Activated CD8-positive, alpha-beta T cell treated with anti-CD3 and anti-CD28 coated beads, Interleukin-2, amount 10 ng/mL, durations not matched to agents 7 days and 5 days (primary cell): ENCODE measurements around the gene PLCB2. TPM values are rescaled to one million over a fixed set of nuclear protein-coding genes. Genes with fewer than 3 reads are reported as not detected.
A peak's percentile ranks its signal among the peaks of the same experiment; 100 is the strongest.

Source experiments
- ATAC-seq: fragments of 150-1000 bp; cut with Tn5 transposase; one replicate; pipeline ENCODE4 v1.10.0; 2021; ENCODE audit warnings: moderate library complexity
- CTCF ChIA-PET: fragments of 350-600 bp; sonication (Branson Sonifier 250); formaldehyde crosslinking; loops from one replicate; lab custom pipeline; 2021; ENCODE audit warnings: antibody characterized with exemption; lab: Charles Lee
- POLR2A ChIA-PET: fragments of 350-600 bp; sonication (Branson Sonifier 250); formaldehyde crosslinking; loops from one replicate; lab custom pipeline; 2021; ENCODE audit warnings: antibody characterized with exemption; lab: Charles Lee
- DNase-seq: peaks from one replicate; pipeline ENCODE4 v3.0.0-alpha.2; 2020
- H3K27ac Mint-ChIP-seq: one replicate; pipeline ENCODE4 v1.8.0; 2021; ENCODE audit warnings: mild to moderate bottlenecking, mixed read lengths
- H3K27me3 Mint-ChIP-seq: one replicate; pipeline ENCODE4 v1.8.0; 2021; ENCODE audit warnings: low read depth, mixed read lengths
- H3K36me3 Mint-ChIP-seq: one replicate; pipeline ENCODE4 v1.8.0; 2021; ENCODE audit warnings: low read depth, mixed read lengths
- H3K4me1 Mint-ChIP-seq: one replicate; pipeline ENCODE4 v1.8.0; 2021; ENCODE audit warnings: low read depth, mixed read lengths
- H3K4me3 Mint-ChIP-seq: one replicate; pipeline ENCODE4 v1.8.0; 2021; ENCODE audit warnings: mild to moderate bottlenecking, mixed read lengths
- H3K9me3 Mint-ChIP-seq: one replicate; pipeline ENCODE4 v1.8.0; 2022; ENCODE audit warnings: mixed read lengths; ENCODE audit not compliant: insufficient read depth
- total RNA-seq, 2 experiments: library from RNA; stranded (reverse); gene quantifications; one replicate each; pipeline ENCODE4 v1.2.3, GENCODE V29; 2021

PLCB2 gene
- total RNA-seq, 2 experiments from 2014 or later, result 133 to 160 TPM

DNA sequence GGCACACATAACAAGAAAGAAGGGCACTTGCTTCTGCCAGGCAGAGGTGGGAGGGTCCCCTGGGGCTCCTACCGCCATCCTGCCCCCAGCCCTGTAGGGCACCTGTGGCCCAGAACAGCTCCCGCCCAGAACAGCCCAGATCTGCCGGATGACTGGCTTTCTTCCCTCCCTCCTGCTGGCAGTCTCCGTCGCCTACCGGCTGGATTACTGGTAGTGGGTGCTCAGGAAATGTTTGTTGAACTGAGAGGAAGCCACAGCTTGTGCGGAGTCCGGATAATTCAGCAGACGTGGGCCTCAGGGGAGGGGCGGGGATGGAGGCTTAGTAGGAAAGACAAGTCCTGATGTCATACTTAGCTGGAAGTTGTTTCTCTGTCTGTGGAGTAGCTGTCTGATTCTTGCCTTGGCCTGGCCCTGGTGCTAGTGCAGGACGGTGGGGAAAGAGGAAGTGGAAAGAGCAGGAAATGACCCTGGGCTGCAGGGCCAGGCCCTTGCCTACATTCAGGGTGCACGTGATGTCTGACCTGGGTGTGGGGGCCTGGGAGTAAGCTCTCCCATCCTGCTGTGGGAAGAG is 26.3 kb upstream of the PLCB2 start:
- POLR2A ChIA-PET, result interaction anchor here (0.6 to 3.8 kb wide), 2 partner anchors 27 to 717 kb away, joined by 4 to 13 read pairs; partner anchors contain the start of gene PLCB2
- H3K9me3 Mint-ChIP-seq, result no peaks in the 10 kb centered on the region
- no peaks in the 10 kb centered on the region for H3K36me3 Mint-ChIP-seq
- DNase-seq, result peak; percentile 35
- peak; percentile 32 for ATAC-seq
- H3K27ac Mint-ChIP-seq, result peak overlapping the region; percentile 71
- no peak overlapping the region for H3K4me3 Mint-ChIP-seq
- peaks cover 33% of the 10 kb centered on the region for H3K4me1 Mint-ChIP-seq
- no peaks in the 10 kb centered on the region for H3K27me3 Mint-ChIP-seq
- CTCF ChIA-PET, result interaction anchor here (1.0 to 9.3 kb wide), 7 partner anchors 9 to 59 kb away, joined by 3 to 326 read pairs (median 6); partner anchors contain the start of genes DISP2, INAFM2 and PLCB2

DNA sequence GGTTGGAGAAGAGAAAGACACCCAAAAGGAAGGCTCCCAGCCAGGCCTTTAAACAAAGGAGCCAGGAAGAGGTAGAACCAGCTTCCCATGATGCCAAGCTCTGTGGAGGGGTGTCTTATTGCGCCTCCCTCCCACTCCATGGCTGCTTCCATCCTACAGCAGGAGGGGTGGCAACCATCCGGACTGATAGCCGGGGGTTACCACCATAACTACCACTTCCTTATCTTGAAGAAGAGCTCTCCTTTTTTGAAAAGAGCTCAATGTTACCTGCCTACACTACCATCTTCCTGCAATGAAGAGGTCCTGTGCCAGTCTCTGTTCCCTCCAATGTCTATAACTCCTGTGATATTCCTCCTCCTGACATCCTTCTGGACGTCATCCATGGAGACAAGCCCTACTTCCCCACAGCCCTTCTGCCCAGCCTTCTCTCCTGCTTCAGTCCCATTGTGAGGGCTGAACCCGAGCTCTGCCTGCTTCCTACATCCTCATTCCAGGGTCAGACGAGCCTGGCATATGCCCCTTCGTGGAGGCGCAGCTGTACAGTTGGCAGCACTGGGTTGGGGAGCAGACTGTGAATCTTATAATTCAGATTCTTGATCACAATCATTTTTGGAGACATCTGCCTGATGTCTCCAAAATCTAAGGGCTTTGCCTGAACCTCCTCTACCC is 24.5 kb upstream of the PLCB2 start:
- Mint-ChIP-seq H3K36me3 (no peaks in the 10 kb centered on the region), H3K27me3 (no peaks in the 10 kb centered on the region), H3K9me3 (no peaks in the 10 kb centered on the region), H3K27ac (no peak overlapping the region), H3K4me1 (peaks cover 32% of the 10 kb centered on the region), H3K4me3 (no peak overlapping the region)
- ChIA-PET POLR2A (interaction anchor here (0.5 to 1.0 kb wide), 2 partner anchors 9 to 25 kb away, joined by 3 read pairs; partner anchors contain the start of gene PLCB2), CTCF (interaction anchor here (0.6 to 2.9 kb wide), 9 partner anchors 11 to 286 kb away, joined by 3 to 24 read pairs (median 5); partner anchors contain the start of genes INAFM2 and PLCB2)
- no peak for ATAC-seq
- no peak for DNase-seq

DNA sequence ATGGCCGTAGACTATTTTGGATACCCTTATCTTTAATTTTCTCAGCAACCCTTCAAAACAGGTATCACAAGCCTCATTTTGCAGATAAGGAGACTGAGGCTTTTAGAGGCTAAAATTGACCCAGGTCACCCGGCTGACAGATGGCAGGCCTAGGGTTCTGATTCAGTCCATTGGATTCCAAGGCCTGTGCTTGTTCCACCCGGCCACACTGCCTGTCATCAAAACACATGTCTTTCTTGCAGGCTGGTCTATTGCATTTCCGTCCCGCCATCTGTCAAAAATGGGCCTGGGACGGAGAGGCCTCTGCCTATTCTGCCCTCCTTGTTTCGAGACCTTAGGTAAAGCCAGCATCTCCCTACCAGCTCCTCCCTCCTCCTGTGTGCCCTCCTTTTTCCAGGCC is 23.9 kb upstream of the PLCB2 start:
- no peak for ATAC-seq
- Mint-ChIP-seq H3K27me3 (no peaks in the 10 kb centered on the region), H3K4me1 (peaks cover 32% of the 10 kb centered on the region), H3K27ac (no peak overlapping the region), H3K9me3 (no peaks in the 10 kb centered on the region), H3K36me3 (peaks cover under 1% of the 10 kb centered on the region), H3K4me3 (no peak overlapping the region)
- ChIA-PET POLR2A (interaction anchor here (0.5 to 1.0 kb wide), 2 partner anchors 9 to 24 kb away, joined by 3 read pairs; partner anchors contain the start of gene PLCB2), CTCF (interaction anchor here (1.0 to 2.9 kb wide), 7 partner anchors 10 to 114 kb away, joined by 3 to 24 read pairs (median 8); partner anchors contain the start of genes INAFM2 and PLCB2)
- no peak for DNase-seq

GRCh38 chr15:40331026-40331425 is 23.3 kb upstream of the PLCB2 start:
- CTCF ChIA-PET, result interaction anchor here (1.7 to 2.9 kb wide), 4 partner anchors 10 to 52 kb away, joined by 8 to 24 read pairs (median 14); partner anchors contain the start of genes INAFM2 and PLCB2
- H3K4me1 Mint-ChIP-seq, result peaks cover 32% of the 10 kb centered on the region
- DNase-seq, result no peak
- H3K27me3 Mint-ChIP-seq, result no peaks in the 10 kb centered on the region
- H3K36me3 Mint-ChIP-seq, result peaks cover 2% of the 10 kb centered on the region
- ATAC-seq, result no peak
- no peaks in the 10 kb centered on the region for H3K9me3 Mint-ChIP-seq
- no peak overlapping the region for H3K4me3 Mint-ChIP-seq
- POLR2A ChIA-PET, result no interaction called here
- no peak overlapping the region for H3K27ac Mint-ChIP-seq

DNA sequence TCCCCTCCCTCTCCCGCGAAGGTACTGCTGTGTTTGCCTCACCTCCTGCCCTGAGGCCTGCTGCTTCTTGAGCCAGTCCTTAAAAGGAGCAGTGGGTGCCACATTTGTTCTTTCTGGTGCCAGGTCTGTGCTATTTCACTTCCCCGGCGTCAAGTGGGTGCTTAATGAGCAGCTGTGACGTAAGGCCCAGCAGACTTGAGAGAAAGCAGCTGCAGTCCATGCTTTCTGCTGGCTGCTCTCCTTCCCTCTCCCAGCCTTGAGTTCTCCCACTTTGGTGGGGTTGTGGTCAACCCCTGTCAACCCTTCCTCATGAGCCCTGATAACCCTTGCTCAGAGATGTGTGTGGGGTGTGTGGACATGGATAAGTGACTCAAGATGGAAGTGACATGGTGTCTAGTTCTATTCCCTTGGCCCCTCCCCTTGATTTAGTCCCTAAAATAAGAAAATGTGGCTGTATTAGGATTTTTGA is 22.7 kb upstream of the PLCB2 start:
- no peaks in the 10 kb centered on the region for H3K9me3 Mint-ChIP-seq
- ATAC-seq (no peak), DNase-seq (no peak)
- CTCF ChIA-PET, result interaction anchor here (1.1 to 6.5 kb wide), 5 partner anchors 8 to 57 kb away, joined by 3 to 129 read pairs (median 9); partner anchors contain the start of genes CCDC9B and PLCB2
- H3K27me3 Mint-ChIP-seq, result no peaks in the 10 kb centered on the region
- POLR2A ChIA-PET, result no interaction called here
- no peak overlapping the region for H3K27ac Mint-ChIP-seq
- peaks cover 33% of the 10 kb centered on the region for H3K4me1 Mint-ChIP-seq
- H3K4me3 Mint-ChIP-seq, result no peak overlapping the region
- H3K36me3 Mint-ChIP-seq, result peaks cover 2% of the 10 kb centered on the region

GRCh38 chr15:40329804-40330203 is 22.1 kb upstream of the PLCB2 start:
- ATAC-seq (no peak), DNase-seq (no peak)
- Mint-ChIP-seq H3K36me3 (peaks cover 7% of the 10 kb centered on the region), H3K9me3 (no peaks in the 10 kb centered on the region), H3K4me3 (no peak overlapping the region), H3K27ac (no peak overlapping the region), H3K4me1 (peaks cover 37% of the 10 kb centered on the region), H3K27me3 (peaks cover 3% of the 10 kb centered on the region)
- ChIA-PET POLR2A (no interaction called here), CTCF (interaction anchor here (1.1 to 6.5 kb wide), 4 partner anchors 9 to 56 kb away, joined by 3 to 129 read pairs (median 6); partner anchors contain the start of genes CCDC9B and PLCB2)

DNA sequence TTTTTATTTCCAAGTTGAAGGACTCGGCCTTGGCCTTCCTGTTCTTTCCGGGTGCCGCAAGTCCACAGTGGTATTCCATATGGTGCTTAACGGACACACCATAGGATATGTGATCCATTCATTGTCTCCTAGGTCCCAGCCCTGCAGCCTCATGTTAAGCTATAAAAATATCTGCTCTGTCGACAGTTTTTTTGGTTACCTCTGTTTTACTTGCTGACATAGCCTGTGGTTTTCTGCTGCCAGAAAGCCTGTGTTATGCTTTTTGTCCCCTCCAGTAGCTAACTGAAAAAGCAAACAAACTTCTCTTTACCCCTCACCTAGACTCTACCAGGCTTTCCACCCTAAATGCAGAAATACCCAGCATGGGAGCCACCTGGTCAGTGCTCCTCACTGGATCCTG is 21.0 kb upstream of the PLCB2 start:
- DNase-seq (no peak), ATAC-seq (no peak)
- Mint-ChIP-seq H3K4me1 (peaks cover 28% of the 10 kb centered on the region), H3K36me3 (peaks cover 7% of the 10 kb centered on the region), H3K4me3 (no peak overlapping the region), H3K9me3 (no peaks in the 10 kb centered on the region), H3K27me3 (peaks cover 3% of the 10 kb centered on the region), H3K27ac (no peak overlapping the region)
- ChIA-PET CTCF (interaction anchor here (0.9 to 6.5 kb wide), 9 partner anchors 8 to 94 kb away, joined by 3 to 129 read pairs (median 9); partner anchors contain the start of genes CCDC9B and PLCB2), POLR2A (interaction anchor here (0.7 to 1.5 kb wide), 2 partner anchors 21 to 29 kb away, joined by 3 to 5 read pairs; partner anchors contain the start of gene PLCB2)

GRCh38 chr15:40328176-40328575 is 20.4 kb upstream of the PLCB2 start:
- ChIA-PET POLR2A (interaction anchor here (1.5 to 2.1 kb wide), 2 partner anchors 20 to 241 kb away, joined by 5 read pairs; partner anchors contain the start of genes PLCB2 and RPUSD2), CTCF (interaction anchor here (0.9 to 6.5 kb wide), 9 partner anchors 7 to 94 kb away, joined by 3 to 129 read pairs (median 9); partner anchors contain the start of genes CCDC9B and PLCB2)
- Mint-ChIP-seq H3K4me3 (no peak overlapping the region), H3K27me3 (peaks cover 3% of the 10 kb centered on the region), H3K36me3 (peaks cover 7% of the 10 kb centered on the region), H3K27ac (no peak overlapping the region), H3K4me1 (peaks cover 25% of the 10 kb centered on the region), H3K9me3 (no peaks in the 10 kb centered on the region)
- ATAC-seq (no peak), DNase-seq (no peak)

GRCh38 chr15:40327457-40327856 is 19.7 kb upstream of the PLCB2 start:
- no peak for DNase-seq
- H3K27ac Mint-ChIP-seq, result no peak overlapping the region
- ChIA-PET CTCF (interaction anchor here (1.2 to 6.5 kb wide), 8 partner anchors 11 to 96 kb away, joined by 3 to 129 read pairs (median 8); partner anchors contain the start of genes CCDC9B and PLCB2), POLR2A (interaction anchor here (1.0 to 2.1 kb wide), 2 partner anchors 164 to 242 kb away, joined by 3 to 5 read pairs; partner anchors contain the start of gene RPUSD2)
- H3K4me3 Mint-ChIP-seq, result no peak overlapping the region
- peaks cover 7% of the 10 kb centered on the region for H3K36me3 Mint-ChIP-seq
- peaks cover 3% of the 10 kb centered on the region for H3K27me3 Mint-ChIP-seq
- ATAC-seq, result no peak
- no peaks in the 10 kb centered on the region for H3K9me3 Mint-ChIP-seq
- peaks cover 28% of the 10 kb centered on the region for H3K4me1 Mint-ChIP-seq

DNA sequence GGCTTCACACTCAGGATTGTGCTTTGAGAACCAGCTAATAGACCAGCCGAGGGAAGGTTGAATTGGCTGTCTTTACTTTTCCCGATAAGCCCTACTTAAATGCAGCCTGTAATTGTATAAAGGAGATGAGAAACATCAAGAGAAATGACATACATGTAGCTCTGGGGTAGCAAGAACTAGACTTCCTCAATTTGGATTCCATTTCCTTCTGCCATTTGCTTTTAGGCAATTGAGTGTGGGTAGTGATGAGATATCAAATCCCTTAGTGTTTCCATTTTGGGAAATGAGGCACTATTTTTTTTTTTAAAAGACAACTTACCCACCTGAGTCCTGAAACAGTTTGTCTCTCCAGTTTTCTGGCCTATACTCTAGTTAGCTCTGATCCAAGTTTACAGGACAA is 18.0 kb upstream of the PLCB2 start:
- Mint-ChIP-seq H3K4me1 (peaks cover 37% of the 10 kb centered on the region), H3K27me3 (peaks cover 3% of the 10 kb centered on the region), H3K27ac (no peak overlapping the region), H3K4me3 (no peak overlapping the region), H3K36me3 (peaks cover 7% of the 10 kb centered on the region), H3K9me3 (no peaks in the 10 kb centered on the region)
- ChIA-PET CTCF (interaction anchor here (0.8 to 6.5 kb wide), 10 partner anchors 9 to 286 kb away, joined by 3 to 129 read pairs (median 9); partner anchors contain the start of genes CCDC9B and PLCB2), POLR2A (interaction anchor here (1.7 kb wide), 1 partner anchor 12 kb away, joined by 5 read pairs; no protein-coding TSS in a partner anchor)
- no peak for ATAC-seq
- no peak for DNase-seq

- CTCF ChIA-PET, result interaction anchor here (0.7 to 6.5 kb wide), 11 partner anchors 9 to 84 kb away, joined by 3 to 129 read pairs (median 9); partner anchors contain the start of genes CCDC9B, DISP2 and PLCB2
- ATAC-seq (no peak), DNase-seq (no peak)
- H3K9me3 Mint-ChIP-seq, result no peaks in the 10 kb centered on the region
- no peak overlapping the region for H3K27ac Mint-ChIP-seq
- H3K4me1 Mint-ChIP-seq, result peaks cover 37% of the 10 kb centered on the region
- POLR2A ChIA-PET, result interaction anchor here (1.7 kb wide), 1 partner anchor 12 kb away, joined by 5 read pairs; no protein-coding TSS in a partner anchor
- peaks cover 7% of the 10 kb centered on the region for H3K36me3 Mint-ChIP-seq
- H3K27me3 Mint-ChIP-seq, result peaks cover 5% of the 10 kb centered on the region
- peak overlapping the region; percentile 62 for H3K4me3 Mint-ChIP-seq
Measured at GRCh38 chr15:40325188-40325587, 17.5 kb upstream of the PLCB2 start.
